Left lung (tissue), 10 donors: ENCODE data around the gene PARN. TPM values are rescaled to one million over a fixed set of nuclear protein-coding genes. Genes with fewer than 3 reads are reported as not detected.
A peak's percentile ranks its signal among the peaks of the same experiment; 100 is the strongest.

ENCODE experiments used
- ATAC-seq: fragments of 200-7000 bp; cut with Tn5 transposase; one replicate; pipeline ENCODE4 v1.9.1; 2020; ENCODE audit warnings: moderate library complexity
- DNase-seq, 4 donors: peaks; one replicate each; pipeline ENCODE4 v3.0.0-alpha.2; 2013 to 2020
- H3K27ac ChIP-seq, 2 donors: fragments of 200-600 bp; sonication (generic) in 1 of 2; one replicate each; pipeline versions ENCODE4 v1.5.0 to v1.8.0; 2020 to 2021
- H3K27me3 ChIP-seq, 2 donors: fragments of 200-600 bp; sonication (generic) in 1 of 2; one replicate each; pipeline versions ENCODE4 v1.5.0 to v1.8.0; 2020 to 2021
- H3K36me3 ChIP-seq, 2 donors: fragments of 200-600 bp; sonication (generic) in 1 of 2; one replicate each; pipeline versions ENCODE4 v1.5.0 to v1.8.0; 2020 to 2021
- H3K4me1 ChIP-seq, 2 donors: fragments of 200-600 bp; one replicate each; pipeline ENCODE4 v1.8.0; 2021
- H3K4me3 ChIP-seq, 2 donors: fragments of 200-600 bp; sonication (generic) in 1 of 2; one replicate each; pipeline versions ENCODE4 v1.5.0 to v1.8.0; 2020 to 2021; ENCODE audit warnings: mild to moderate bottlenecking in 1 of 2
- H3K9me3 ChIP-seq, 2 donors: fragments of 200-600 bp; sonication (generic) in 1 of 2; one replicate each; pipeline versions ENCODE4 v1.5.0 to v1.8.0; 2020 to 2021
- CTCF ChIP-seq, 2 donors: fragments of 200-600 bp; sonication (generic) in 1 of 2; IDR thresholded peaks; one replicate each; pipeline versions ENCODE4 v1.5.0 to v1.8.0; 2021; ENCODE audit warnings: antibody characterized with exemption in 2 of 2
- intact Hi-C, 2 donors: fragments of 100-400 bp; cut with DNase I; formaldehyde crosslinking; loops; one replicate each; pipeline versions ENCODE4 v1.11.2 to v1.14.2; 2022
- polyA plus RNA-seq, 6 donors: library from polyadenylated mRNA; unstranded; fragments of 120-200 nt; gene quantifications; one replicate each; pipeline ENCODE4 v1.2.1, GENCODE V29; 2013; ENCODE audit not compliant: insufficient read length in 6 of 6
- total RNA-seq, 2 donors: library from RNA; stranded (reverse); fragmentation: NEBNext Ultra II Directional; extraction: Animal tissue kit (Norgen Biotek cat#: 25700); gene quantifications; one replicate each; pipeline ENCODE4 v1.2.1, GENCODE V29; 2021
- donor health status: DM: no; HTN: yes; CAD: no.
- donor health status: DM: no; HTN: no; CAD: no.

Gene PARN
- total and polyA plus RNA-seq, 8 donors: 26.9 to 37.9 (median 27.7) TPM

DNA sequence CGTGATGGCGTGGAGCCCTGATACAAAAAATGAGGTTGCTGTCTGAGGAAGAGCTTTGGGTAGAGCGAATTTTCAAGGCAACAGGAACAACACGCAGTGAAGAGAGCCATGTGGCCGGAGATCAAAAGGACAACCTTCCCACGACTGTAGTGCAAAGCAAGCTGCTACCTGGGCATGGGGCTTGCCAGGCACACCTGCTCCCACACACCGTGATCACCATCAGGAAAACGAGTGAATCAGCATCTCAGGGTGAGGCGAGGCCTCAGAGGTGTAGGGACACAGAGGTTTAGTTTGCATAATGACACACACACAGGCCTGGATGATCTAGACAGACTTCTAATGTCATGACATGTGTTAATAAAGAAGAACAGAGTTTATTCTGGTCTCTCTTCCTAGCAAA, 65.7 kb downstream of the PARN start:
- no peaks in the 10 kb centered on the region for H3K27me3 ChIP-seq
- peak overlapping the region in 1 of 2 donors; percentile 37 for H3K27ac ChIP-seq
- no peak overlapping the region for H3K4me3 ChIP-seq
- no peak for TF ChIP-seq CTCF (IDR thresholded peaks at IDR 0.05)
- intact Hi-C loops: no loop called here
- ATAC-seq: peak; percentile 31
- H3K9me3 ChIP-seq: no peaks in the 10 kb centered on the region
- peaks cover 20 to 31% of the 10 kb centered on the region in 2 donors for H3K4me1 ChIP-seq
- peaks cover 0 to 4% of the 10 kb centered on the region in 2 donors for H3K36me3 ChIP-seq
- no peak for DNase-seq

DNA sequence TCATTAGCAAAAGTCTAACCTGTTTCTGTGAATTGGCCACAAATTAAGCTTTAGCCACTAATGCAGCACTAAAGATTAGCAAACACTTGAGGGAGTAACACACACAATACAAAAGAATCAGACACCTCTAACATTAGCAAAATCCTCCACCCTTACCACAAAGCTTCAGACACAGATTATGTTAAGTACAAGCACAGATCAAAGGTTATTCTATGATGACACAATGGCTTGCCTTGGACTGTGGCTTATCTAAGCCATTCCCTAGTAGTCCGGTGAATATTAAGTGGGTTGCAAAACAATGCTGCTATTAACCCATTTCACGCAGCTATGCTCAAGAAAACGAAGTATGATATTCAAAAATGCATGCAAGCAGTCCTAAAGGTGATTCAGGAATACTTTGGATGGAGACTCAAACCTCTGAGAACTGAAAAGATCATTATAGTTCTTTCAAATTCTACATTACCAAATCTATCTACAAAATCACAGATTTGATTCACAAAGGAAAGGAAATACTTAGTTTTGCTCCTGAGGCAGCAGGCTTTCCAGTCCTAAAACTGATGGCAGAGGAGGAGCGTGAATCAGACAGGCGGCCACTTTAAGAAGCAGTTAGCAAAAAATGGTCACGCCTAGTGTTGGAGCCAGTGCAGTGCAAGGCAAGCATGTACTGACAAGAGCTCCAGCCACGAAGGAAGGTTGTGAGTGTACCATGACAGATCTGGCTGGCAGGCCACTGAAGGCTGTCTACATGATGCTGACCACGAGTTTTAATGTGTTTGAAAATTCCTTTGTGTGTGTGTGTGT, 67.2 kb downstream of the PARN start:
- TF ChIP-seq CTCF (IDR thresholded peaks at IDR 0.05): no peak
- peak; percentile 49 for ATAC-seq

GRCh38 chr16:14560523-14560922, 69.5 kb downstream of the PARN start:
- Histone ChIP-seq H3K27ac (no peak overlapping the region), H3K36me3 (no peaks in the 10 kb centered on the region), H3K4me1 (peaks cover 16 to 25% of the 10 kb centered on the region in 2 donors), H3K9me3 (no peaks in the 10 kb centered on the region), H3K4me3 (no peak overlapping the region), H3K27me3 (no peaks in the 10 kb centered on the region)
- peak; percentile 9 for ATAC-seq
- no peak for TF ChIP-seq CTCF (IDR thresholded peaks at IDR 0.05)
- DNase-seq: no peak
- intact Hi-C loops: no loop called here

More for the DNA sequence above, 67.2 kb downstream of the PARN start:
- peaks cover 20 to 31% of the 10 kb centered on the region in 2 donors for H3K4me1 ChIP-seq
- H3K9me3 ChIP-seq: no peaks in the 10 kb centered on the region
- H3K27ac ChIP-seq: peak overlapping the region in 1 of 2 donors; percentile 2
- DNase-seq: no peak
- no peaks in the 10 kb centered on the region for H3K27me3 ChIP-seq
- no peaks in the 10 kb centered on the region for H3K36me3 ChIP-seq
- H3K4me3 ChIP-seq: no peak overlapping the region
- intact Hi-C loops: no loop called here

DNA sequence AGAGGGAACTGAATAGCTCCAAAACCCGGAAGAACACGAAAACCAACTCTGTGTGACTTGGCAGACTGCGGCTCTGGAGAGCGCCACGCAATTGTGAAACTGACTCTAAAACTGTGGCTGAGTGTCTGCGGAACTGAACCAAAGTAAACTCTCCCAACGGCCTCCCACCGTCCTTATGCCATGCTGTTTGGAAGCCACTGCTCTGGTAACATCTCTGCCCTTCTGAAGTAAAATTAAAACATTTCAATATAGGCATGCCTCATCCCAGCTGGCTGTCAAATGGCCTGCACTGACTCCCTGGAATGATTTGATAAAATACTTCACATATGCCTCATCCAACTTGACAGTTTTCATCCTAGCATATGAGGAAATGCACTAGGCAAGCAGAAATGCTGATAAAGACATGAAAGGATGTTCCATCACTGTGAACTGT, 70.2 kb downstream of the PARN start:
- DNase-seq (peak in 2 of 4 donors; percentile 30 to 56), ATAC-seq (peak; percentile 84)
- Histone ChIP-seq H3K9me3 (no peaks in the 10 kb centered on the region), H3K27ac (peak overlapping the region; percentile 8 to 42), H3K36me3 (no peaks in the 10 kb centered on the region), H3K4me3 (no peak overlapping the region), H3K4me1 (peaks cover 9 to 18% of the 10 kb centered on the region in 2 donors), H3K27me3 (no peaks in the 10 kb centered on the region)
- intact Hi-C loops: no loop called here
- TF ChIP-seq CTCF (IDR thresholded peaks at IDR 0.05): no peak

- intact Hi-C loops: no loop called here
- Histone ChIP-seq H3K4me3 (no peak overlapping the region), H3K27ac (no peak overlapping the region), H3K27me3 (no peaks in the 10 kb centered on the region), H3K4me1 (no peaks in the 10 kb centered on the region), H3K36me3 (peaks cover 0 to 36% of the 10 kb centered on the region in 2 donors), H3K9me3 (no peaks in the 10 kb centered on the region)
- TF ChIP-seq CTCF (IDR thresholded peaks at IDR 0.05): no peak
- ATAC-seq (no peak), DNase-seq (no peak)
These were observed 76.6 kb downstream of the PARN start for GRCh38 chr16:14553447-14553846.
